Loucy (cell line): ENCODE results near the gene HDHD5.

Experiments used
- H2AFZ ChIP-seq: fragments of 200-600 bp; sonication (generic); 2 replicates; pipeline ENCODE4 v1.6.0; 2016; ENCODE audit warnings: antibody characterized with exemption, mild to moderate bottlenecking, low read length, moderate library complexity
- H3F3A ChIP-seq: fragments of 200-600 bp; 2 replicates; pipeline ENCODE4 v1.6.0; 2016; ENCODE audit warnings: antibody characterized with exemption, low read depth, mild to moderate bottlenecking
- H3K27me3 ChIP-seq: fragments of 200-600 bp; sonication (generic); 2 replicates; pipeline ENCODE4 v1.6.1; 2014; ENCODE audit warnings: low read length, mild to moderate bottlenecking; ENCODE audit not compliant: insufficient read depth, poor library complexity, severe bottlenecking
- H3K36me3 ChIP-seq: fragments of 200-600 bp; sonication (generic); 2 replicates; pipeline ENCODE4 v1.6.1; 2016; ENCODE audit warnings: low read length; ENCODE audit not compliant: insufficient read depth
- H3K4me1 ChIP-seq: fragments of 200-600 bp; sonication (generic); 2 replicates; pipeline ENCODE4 v1.5.1; 2014; ENCODE audit warnings: low read length, mild to moderate bottlenecking; ENCODE audit not compliant: insufficient read depth, poor library complexity, severe bottlenecking
- H3K4me2 ChIP-seq: fragments of 200-600 bp; sonication (generic); 2 replicates; pipeline ENCODE4 v1.6.0; 2014; ENCODE audit warnings: antibody characterized with exemption, low read length, low read depth, mild to moderate bottlenecking; ENCODE audit not compliant: poor library complexity, severe bottlenecking
- H3K4me3 ChIP-seq: fragments of 200-600 bp; sonication (generic); 2 replicates; pipeline ENCODE4 v1.5.1; 2014; ENCODE audit warnings: low read length, mild to moderate bottlenecking, mixed read lengths; ENCODE audit not compliant: poor library complexity, severe bottlenecking
- H3K79me2 ChIP-seq: fragments of 200-600 bp; sonication (generic); 2 replicates; pipeline ENCODE4 v1.6.1; 2014; ENCODE audit warnings: low read length; ENCODE audit not compliant: insufficient read depth
- H3K9ac ChIP-seq: fragments of 200-600 bp; sonication (generic); 2 replicates; pipeline ENCODE4 v1.6.0; 2014; ENCODE audit warnings: mild to moderate bottlenecking, low read depth, low read length, moderate library complexity; ENCODE audit not compliant: poor library complexity, severe bottlenecking
- H3K9me2 ChIP-seq: fragments of 200-600 bp; sonication (generic); replicated peaks from 2 replicates; pipeline ENCODE4 v1.6.1; 2016; ENCODE audit warnings: low read depth, low read length, mixed read lengths
- H3K9me3 ChIP-seq: fragments of 200-600 bp; sonication (generic); 2 replicates; pipeline ENCODE4 v1.6.1; 2014; ENCODE audit warnings: mild to moderate bottlenecking, antibody characterized with exemption, low read length, low read depth; ENCODE audit not compliant: insufficient read depth
- H4K20me1 ChIP-seq: fragments of 200-600 bp; sonication (generic); 2 replicates; pipeline ENCODE4 v1.6.0; 2014; ENCODE audit warnings: antibody characterized with exemption, low read length, mild to moderate bottlenecking; ENCODE audit not compliant: insufficient read depth, poor library complexity, severe bottlenecking
- EZH2phosphoT487 ChIP-seq: fragments of 200-600 bp; IDR thresholded peaks from 2 replicates; pipeline ENCODE4 v1.6.1; 2018; ENCODE audit warnings: antibody characterized with exemption, mild to moderate bottlenecking, moderate library complexity, borderline replicate concordance
- TF ChIP-seq, protein P1 (sequence below): fragments of 200-600 bp; sonication (generic); conservative IDR thresholded peaks from 2 replicates; pipeline ENCODE4 v1.5.1; 2014; ENCODE audit warnings: mild to moderate bottlenecking, antibody characterized with exemption, low read length

The HDHD5 gene

DNA sequence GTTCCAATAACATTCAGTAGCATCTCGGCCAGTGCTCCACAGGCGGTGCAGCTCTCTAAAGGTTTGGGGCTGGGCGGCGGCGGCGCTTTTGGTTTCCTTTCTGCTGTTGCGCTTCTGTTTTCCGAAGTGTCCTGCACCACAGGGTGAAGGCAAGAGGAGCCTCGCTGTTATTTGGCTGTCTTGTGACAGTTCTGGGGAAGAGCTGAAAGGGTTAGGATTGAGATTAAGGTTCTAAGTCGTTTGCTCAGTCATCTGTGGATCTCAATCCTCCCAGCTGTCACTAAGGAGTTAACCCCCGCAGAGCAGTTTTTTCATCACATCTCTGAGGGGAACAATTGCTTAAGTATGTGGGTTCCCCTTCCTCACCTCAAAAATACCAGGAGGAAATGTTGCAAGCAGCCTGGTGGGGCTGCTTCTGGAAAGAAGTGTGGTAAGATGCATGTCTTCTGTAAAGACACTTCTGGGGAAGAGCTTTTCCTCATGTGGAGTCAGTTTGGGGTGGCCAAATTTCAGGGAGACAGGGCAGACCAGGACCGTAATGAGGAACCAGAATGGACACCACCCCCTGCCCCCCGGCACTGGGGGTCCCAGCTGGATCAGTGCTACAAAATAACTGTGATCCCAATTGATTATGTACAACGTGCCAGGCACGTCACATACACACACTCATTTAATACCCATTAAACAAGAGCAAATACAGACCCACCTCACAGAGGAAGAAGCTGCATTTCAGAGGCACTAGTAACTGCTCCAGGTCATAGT lies 52.1 kb downstream of the HDHD5 start:
- Histone ChIP-seq H3K9me3 (no peaks in the 10 kb centered on the region), H3K4me1 (no peaks in the 10 kb centered on the region), H3K4me2 (no peak overlapping the region), H3K79me2 (no peaks in the 10 kb centered on the region), H3F3A (no peaks in the 10 kb centered on the region), H3K9me2 (no peaks in the 10 kb centered on the region), H3K27me3 (no peaks in the 10 kb centered on the region), H3K9ac (no peak overlapping the region), H2AFZ (no peak overlapping the region), H4K20me1 (no peaks in the 10 kb centered on the region), H3K36me3 (peaks cover 71% of the 10 kb centered on the region; the same call in 1 of the 2 replicates), H3K4me3 (no peak overlapping the region)
- TF ChIP-seq, protein P1, sequence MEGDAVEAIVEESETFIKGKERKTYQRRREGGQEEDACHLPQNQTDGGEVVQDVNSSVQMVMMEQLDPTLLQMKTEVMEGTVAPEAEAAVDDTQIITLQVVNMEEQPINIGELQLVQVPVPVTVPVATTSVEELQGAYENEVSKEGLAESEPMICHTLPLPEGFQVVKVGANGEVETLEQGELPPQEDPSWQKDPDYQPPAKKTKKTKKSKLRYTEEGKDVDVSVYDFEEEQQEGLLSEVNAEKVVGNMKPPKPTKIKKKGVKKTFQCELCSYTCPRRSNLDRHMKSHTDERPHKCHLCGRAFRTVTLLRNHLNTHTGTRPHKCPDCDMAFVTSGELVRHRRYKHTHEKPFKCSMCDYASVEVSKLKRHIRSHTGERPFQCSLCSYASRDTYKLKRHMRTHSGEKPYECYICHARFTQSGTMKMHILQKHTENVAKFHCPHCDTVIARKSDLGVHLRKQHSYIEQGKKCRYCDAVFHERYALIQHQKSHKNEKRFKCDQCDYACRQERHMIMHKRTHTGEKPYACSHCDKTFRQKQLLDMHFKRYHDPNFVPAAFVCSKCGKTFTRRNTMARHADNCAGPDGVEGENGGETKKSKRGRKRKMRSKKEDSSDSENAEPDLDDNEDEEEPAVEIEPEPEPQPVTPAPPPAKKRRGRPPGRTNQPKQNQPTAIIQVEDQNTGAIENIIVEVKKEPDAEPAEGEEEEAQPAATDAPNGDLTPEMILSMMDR, result no peak
- no peak for TF ChIP-seq EZH2phosphoT487

DNA sequence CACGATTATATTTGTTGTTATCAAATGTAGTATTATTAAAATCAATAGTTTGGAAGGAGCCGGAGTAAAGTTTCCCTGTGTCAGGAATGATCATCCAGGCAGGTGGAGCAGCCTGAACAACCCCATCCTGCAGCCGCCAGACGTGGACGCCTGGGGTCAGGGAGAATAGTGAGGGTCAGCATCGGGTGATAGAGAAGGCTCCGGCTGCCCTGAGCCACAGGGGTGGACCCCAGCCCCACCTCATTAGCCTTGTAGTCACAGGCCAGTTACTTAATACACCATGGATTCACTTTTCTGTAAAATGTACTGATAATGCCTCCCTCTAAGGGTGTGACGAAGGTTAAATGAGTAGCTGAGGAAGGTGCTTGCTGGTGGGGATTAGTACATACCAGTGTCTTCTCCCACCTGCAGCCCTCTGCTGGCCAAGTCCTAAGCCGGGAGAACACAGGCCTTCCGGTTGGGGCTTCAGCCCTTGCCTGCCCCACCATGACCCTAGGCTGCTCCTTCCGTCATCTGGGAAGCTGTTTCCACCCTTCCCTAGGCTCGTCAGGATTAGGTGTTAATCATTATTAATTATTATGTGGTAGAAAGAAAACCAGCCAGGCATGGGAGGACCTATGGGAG lies 52.8 kb downstream of the HDHD5 start:
- Histone ChIP-seq H3K4me3 (no peak overlapping the region), H3K4me2 (no peak overlapping the region), H3K4me1 (no peaks in the 10 kb centered on the region), H2AFZ (no peak overlapping the region), H3K9ac (no peak overlapping the region), H3K9me3 (no peaks in the 10 kb centered on the region), H3K36me3 (peaks cover 78% of the 10 kb centered on the region; the same call in 1 of the 2 replicates), H3K79me2 (no peaks in the 10 kb centered on the region), H3K9me2 (no peaks in the 10 kb centered on the region), H3F3A (no peaks in the 10 kb centered on the region), H4K20me1 (no peaks in the 10 kb centered on the region), H3K27me3 (no peaks in the 10 kb centered on the region)
- no peak for TF ChIP-seq EZH2phosphoT487
- TF ChIP-seq, protein P1, result peak; percentile 19; the same call in 1 of the 2 replicates

DNA sequence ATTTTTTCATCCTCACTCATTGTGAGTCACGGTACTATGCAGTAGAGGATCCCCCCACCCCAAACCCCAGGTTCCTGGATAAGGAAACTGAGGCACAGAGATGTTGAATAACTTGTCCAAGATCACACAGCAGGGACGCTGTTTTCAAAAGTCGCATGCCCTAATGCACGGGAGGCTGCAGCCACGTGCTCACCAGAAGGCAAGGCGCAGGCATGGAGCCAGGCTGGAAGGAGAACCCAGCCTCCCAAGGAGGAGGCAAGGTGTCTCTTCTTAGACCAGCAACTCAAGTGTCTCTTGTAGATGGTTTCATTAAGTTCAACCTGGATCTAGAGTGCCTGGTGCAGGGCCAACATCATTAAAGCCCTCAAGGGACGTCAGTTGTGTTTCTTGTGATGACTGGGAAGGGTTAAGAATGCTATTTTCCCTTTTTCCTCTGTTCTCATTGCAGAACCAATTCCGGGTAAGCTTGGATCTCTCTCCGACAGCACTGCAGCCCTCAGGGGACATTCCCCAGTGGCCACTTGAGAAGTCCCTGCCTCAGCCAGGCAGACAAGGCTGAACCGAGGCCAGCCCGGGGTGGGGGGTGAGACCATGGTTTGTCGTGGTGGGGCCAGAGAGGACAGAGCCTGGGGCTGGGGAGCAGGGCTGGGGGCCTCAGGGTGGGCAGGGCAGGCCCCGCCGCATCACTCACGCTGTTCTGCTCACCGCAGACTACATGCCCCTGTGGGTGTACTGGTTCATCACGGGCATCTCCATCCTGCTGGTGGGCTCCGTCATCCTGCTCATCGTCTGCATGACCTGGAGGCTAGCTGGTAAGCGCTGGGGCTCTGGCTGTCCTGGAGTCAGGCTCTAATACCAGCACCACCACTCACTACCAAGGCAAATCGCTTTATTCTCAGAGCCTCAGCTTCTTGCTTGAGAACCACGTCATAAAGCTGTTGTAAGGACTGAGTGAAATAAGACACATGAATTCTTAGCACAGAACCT lies 53.6 kb downstream of the HDHD5 start:
- no peak overlapping the region for H3K4me2 ChIP-seq
- no peaks in the 10 kb centered on the region for H3F3A ChIP-seq
- H3K79me2 ChIP-seq, result no peaks in the 10 kb centered on the region
- no peak overlapping the region for H2AFZ ChIP-seq
- H3K4me1 ChIP-seq, result no peaks in the 10 kb centered on the region
- TF ChIP-seq, protein P1, result no peak
- TF ChIP-seq EZH2phosphoT487, result no peak
- no peaks in the 10 kb centered on the region for H3K9me3 ChIP-seq
- H4K20me1 ChIP-seq, result no peaks in the 10 kb centered on the region
- H3K4me3 ChIP-seq, result no peak overlapping the region
- no peaks in the 10 kb centered on the region for H3K27me3 ChIP-seq
- no peaks in the 10 kb centered on the region for H3K9me2 ChIP-seq
- no peak overlapping the region for H3K9ac ChIP-seq
- H3K36me3 ChIP-seq, result peaks cover 86% of the 10 kb centered on the region; the same call in 1 of the 2 replicates
